Osteoblast (primary cell): ENCODE measurements around the gene ADGRD2. TPM values are rescaled to one million over a fixed set of nuclear protein-coding genes. Genes with fewer than 3 reads are reported as not detected.

Experiments used
- DNase-seq: peaks from one replicate; pipeline ENCODE4 v3.0.0; 2011; ENCODE audit warnings: low spot score, mixed read lengths; ENCODE audit not compliant: insufficient read length; ENCODE audit errors: missing footprints
- H2AFZ ChIP-seq: 2 replicates; pipeline ENCODE4 v1.6.0; 2011; ENCODE audit warnings: mild to moderate bottlenecking, low read length
- H3K27ac ChIP-seq: 2 replicates; pipeline ENCODE4 v1.5.1; 2011; ENCODE audit warnings: mild to moderate bottlenecking, low read depth, low read length, moderate library complexity
- H3K27me3 ChIP-seq: 2 replicates; pipeline ENCODE4 v1.6.0; 2012; ENCODE audit warnings: mild to moderate bottlenecking, control low read depth, inconsistent platforms, low read length, moderate library complexity; ENCODE audit not compliant: insufficient read depth
- H3K36me3 ChIP-seq: 2 replicates; pipeline ENCODE4 v1.5.1; 2011; ENCODE audit warnings: mild to moderate bottlenecking, low read length, control low read depth, moderate library complexity; ENCODE audit not compliant: insufficient read depth
- H3K4me1 ChIP-seq: 2 replicates; pipeline ENCODE4 v1.5.1; 2011; ENCODE audit warnings: mild to moderate bottlenecking, low read length, control low read depth, moderate library complexity; ENCODE audit not compliant: insufficient read depth
- H3K4me2 ChIP-seq: 2 replicates; pipeline ENCODE4 v1.6.0; 2011; ENCODE audit warnings: mild to moderate bottlenecking, low read length; ENCODE audit not compliant: insufficient read depth
- H3K4me3 ChIP-seq: fragments of 200-600 bp; sonication (generic); 3 replicates; pipeline ENCODE4 v1.5.1; 2012; ENCODE audit warnings: mild to moderate bottlenecking, low read length, inconsistent platforms; ENCODE audit not compliant: insufficient read depth
- H3K79me2 ChIP-seq: 2 replicates; pipeline ENCODE4 v1.6.0; 2012; ENCODE audit warnings: mild to moderate bottlenecking, low read length, control low read depth, inconsistent platforms; ENCODE audit not compliant: insufficient read depth
- H3K9me3 ChIP-seq: 2 replicates; pipeline ENCODE4 v1.5.1; 2011; ENCODE audit warnings: low read depth, low read length, control low read depth
- H4K20me1 ChIP-seq: 2 replicates; pipeline ENCODE4 v1.6.0; 2012; ENCODE audit warnings: mild to moderate bottlenecking, low read length, control low read depth; ENCODE audit not compliant: insufficient read depth
- CTCF ChIP-seq: IDR thresholded peaks from 2 replicates; pipeline ENCODE4 v1.5.1; 2011; ENCODE audit warnings: mild to moderate bottlenecking, low read depth, low read length, moderate library complexity; ENCODE audit errors: extremely low read depth
- total RNA-seq: library from RNA; depleted of rRNA; stranded (reverse); fragments of >200 nt; gene quantifications from 2 replicates; pipeline ENCODE4 v1.2.3, GENCODE V29; 2012

The ADGRD2 gene
- total RNA-seq, 1 donor, result not detected

- Histone ChIP-seq H3K9me3 (no peaks in the 10 kb centered on the region), H3K36me3 (no peaks in the 10 kb centered on the region), H3K4me1 (no peaks in the 10 kb centered on the region), H3K27ac (no peak overlapping the region), H3K4me3 (no peak overlapping the region), H3K4me2 (no peak overlapping the region), H4K20me1 (no peaks in the 10 kb centered on the region), H3K79me2 (no peaks in the 10 kb centered on the region), H3K27me3 (peaks cover 53% of the 10 kb centered on the region), H2AFZ (no peak overlapping the region)
- DNase-seq, result no peak
- TF ChIP-seq CTCF, result no peak
Observed at GRCh38 chr9:124491049-124491975, 41.1 kb downstream of the ADGRD2 start.

GRCh38 chr9:124492818-124493217 lies 42.6 kb downstream of the ADGRD2 start:
- H4K20me1 ChIP-seq, result no peaks in the 10 kb centered on the region
- H3K4me3 ChIP-seq, result no peak overlapping the region
- no peaks in the 10 kb centered on the region for H3K9me3 ChIP-seq
- H3K4me2 ChIP-seq, result no peak overlapping the region
- no peak for DNase-seq
- H3K27ac ChIP-seq, result no peak overlapping the region
- H3K36me3 ChIP-seq, result no peaks in the 10 kb centered on the region
- H2AFZ ChIP-seq, result no peak overlapping the region
- H3K79me2 ChIP-seq, result no peaks in the 10 kb centered on the region
- TF ChIP-seq CTCF, result no peak
- H3K27me3 ChIP-seq, result peaks cover 52% of the 10 kb centered on the region
- H3K4me1 ChIP-seq, result no peaks in the 10 kb centered on the region

- Histone ChIP-seq H3K79me2 (no peaks in the 10 kb centered on the region), H3K27ac (no peak overlapping the region), H3K36me3 (no peaks in the 10 kb centered on the region), H3K4me3 (no peak overlapping the region), H3K27me3 (peaks cover 52% of the 10 kb centered on the region), H4K20me1 (no peaks in the 10 kb centered on the region), H3K4me2 (no peak overlapping the region), H3K4me1 (no peaks in the 10 kb centered on the region), H3K9me3 (no peaks in the 10 kb centered on the region), H2AFZ (no peak overlapping the region)
- no peak for TF ChIP-seq CTCF
- no peak for DNase-seq
Observed at GRCh38 chr9:124493218-124493617, 43.0 kb downstream of the ADGRD2 start.

GRCh38 chr9:124493794-124494479 lies 43.7 kb downstream of the ADGRD2 start:
- Histone ChIP-seq H3K27ac (no peak overlapping the region), H3K27me3 (peaks cover 46% of the 10 kb centered on the region)
- TF ChIP-seq CTCF, result no peak

More at GRCh38 chr9:124493794-124494479, 43.7 kb downstream of the ADGRD2 start:
- H3K9me3 ChIP-seq, result no peaks in the 10 kb centered on the region
- no peaks in the 10 kb centered on the region for H4K20me1 ChIP-seq
- no peaks in the 10 kb centered on the region for H3K36me3 ChIP-seq
- no peaks in the 10 kb centered on the region for H3K4me1 ChIP-seq
- H2AFZ ChIP-seq, result no peak overlapping the region
- no peak overlapping the region for H3K4me3 ChIP-seq
- no peaks in the 10 kb centered on the region for H3K79me2 ChIP-seq
- no peak overlapping the region for H3K4me2 ChIP-seq
- DNase-seq, result no peak
